RCC 7860 (cell line): ENCODE results near the gene PRR30.

Source experiments
- DNase-seq: peaks from one replicate; pipeline ENCODE4 v3.0.0-alpha.2; 2015; ENCODE audit warnings: low spot score
- FAIRE-seq: peaks from 2 replicates; lab custom pipeline; 2012; peaks lifted over from hg19 to GRCh38; lab: Jason Lieb, UNC

Gene PRR30

DNA sequence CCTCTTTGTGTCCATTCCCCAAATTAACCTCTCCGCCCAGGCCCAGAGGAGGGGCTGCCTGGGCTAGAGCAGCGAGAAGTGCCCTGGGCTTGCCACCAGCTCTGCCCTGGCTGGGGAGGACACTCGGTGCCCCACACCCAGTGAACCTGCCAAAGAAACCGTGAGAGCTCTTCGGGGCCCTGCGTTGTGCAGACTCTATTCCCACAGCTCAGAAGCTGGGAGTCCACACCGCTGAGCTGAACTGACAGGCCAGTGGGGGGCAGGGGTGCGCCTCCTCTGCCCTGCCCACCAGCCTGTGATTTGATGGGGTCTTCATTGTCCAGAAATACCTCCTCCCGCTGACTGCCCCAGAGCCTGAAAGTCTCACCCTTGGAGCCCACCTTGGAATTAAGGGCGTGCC lies 39.2 kb downstream of the PRR30 start:
- DNase-seq (no peak), FAIRE-seq (no peak)

- no peak for FAIRE-seq
- no peak for DNase-seq
Observed at GRCh38 chr2:27099334-27099955, 39.8 kb downstream of the PRR30 start.

DNA sequence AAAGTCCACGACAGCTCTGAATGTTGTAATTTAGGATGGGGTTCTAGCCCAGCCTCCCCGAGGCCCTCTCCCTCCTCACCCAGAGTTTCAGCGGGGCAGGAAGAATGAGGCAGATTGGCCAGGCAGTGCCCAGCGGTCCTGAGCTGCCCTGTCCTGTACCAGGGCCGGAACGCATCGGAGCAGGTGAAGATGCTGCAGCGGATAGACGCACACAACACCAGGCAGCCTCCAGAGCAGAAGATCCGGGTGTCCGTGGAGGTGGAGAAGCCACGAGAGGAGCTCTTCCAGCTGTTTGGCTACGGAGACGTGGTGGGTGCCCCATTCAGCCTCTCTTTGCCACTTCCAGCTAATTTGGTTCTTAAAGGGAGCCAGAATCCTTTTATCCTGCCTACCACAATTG lies 41.9 kb downstream of the PRR30 start:
- FAIRE-seq (no peak), DNase-seq (no peak)

DNA sequence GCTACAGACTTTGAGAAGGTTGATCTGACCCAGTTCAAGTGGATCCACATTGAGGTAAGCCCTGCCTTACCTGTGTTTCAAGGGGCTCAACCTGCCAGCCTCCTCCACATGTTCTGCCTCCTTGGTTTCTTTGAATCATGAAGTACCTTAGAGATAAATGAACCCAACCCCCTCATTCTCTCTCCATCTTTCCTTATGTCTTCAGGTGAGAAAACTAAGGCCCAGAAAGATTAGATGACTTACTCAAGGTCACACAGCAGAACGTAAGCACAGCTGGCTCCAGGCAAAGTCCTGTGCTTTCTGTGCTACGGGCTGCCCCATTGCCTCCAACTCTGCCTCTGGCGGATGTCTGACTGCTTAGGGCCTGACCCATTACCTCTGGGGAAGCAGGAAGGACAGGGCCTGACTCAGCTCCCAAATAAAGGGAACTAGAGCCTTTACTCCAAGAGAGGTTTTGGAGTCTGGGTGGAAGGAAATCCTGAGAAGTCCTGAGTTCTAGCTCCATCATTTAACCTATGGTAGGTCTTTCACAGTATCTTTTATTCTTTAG lies 42.4 kb downstream of the PRR30 start:
- DNase-seq: no peak
- no peak for FAIRE-seq

DNA sequence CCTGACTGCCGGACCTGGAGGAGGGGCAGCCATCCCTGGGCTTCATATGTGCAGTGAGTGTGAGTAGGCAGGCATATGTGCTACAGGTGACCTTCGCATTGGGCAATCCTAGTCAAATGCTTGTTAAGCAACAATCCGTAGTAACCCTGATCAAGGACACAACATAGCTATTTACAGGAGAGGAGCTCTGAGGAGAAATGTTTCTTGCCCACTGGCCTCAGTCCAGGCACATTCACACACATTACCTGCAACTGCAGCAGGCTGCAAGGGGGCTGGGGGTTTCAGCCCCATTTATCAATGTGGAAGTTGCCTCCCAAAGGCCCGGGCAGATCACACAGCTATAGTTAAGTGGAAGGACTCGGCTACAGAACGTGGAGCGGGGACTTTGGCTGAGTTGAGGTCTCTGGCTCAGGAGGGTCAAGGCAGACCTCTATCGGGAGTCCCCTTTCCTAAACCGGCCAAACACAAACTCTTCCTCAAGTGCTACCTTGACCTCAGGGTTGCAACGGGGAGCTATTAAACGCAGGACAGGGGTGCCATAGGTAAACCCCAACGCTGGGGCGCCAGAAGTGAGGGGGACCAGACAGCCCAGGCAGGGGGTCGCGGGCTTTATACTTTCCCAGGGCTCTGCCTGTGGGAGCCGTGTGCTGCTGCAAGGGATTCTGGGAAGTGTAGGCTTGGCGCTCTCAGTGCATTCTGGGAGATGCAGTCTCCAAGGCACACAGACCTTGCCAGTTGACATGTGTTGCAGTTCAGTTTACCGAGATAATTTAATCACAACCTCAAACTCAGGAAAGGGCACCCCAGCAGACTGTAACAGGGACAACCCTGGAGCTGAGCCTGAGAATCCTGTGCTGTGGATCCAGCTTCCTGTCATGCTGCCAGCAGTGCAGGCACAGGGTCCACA lies 43.2 kb downstream of the PRR30 start:
- no peak for DNase-seq
- FAIRE-seq: no peak

GRCh38 chr2:27095427-27095744 lies 43.8 kb downstream of the PRR30 start:
- FAIRE-seq: no peak
- no peak for DNase-seq

GRCh38 chr2:27094353-27094984 lies 44.7 kb downstream of the PRR30 start:
- DNase-seq (no peak), FAIRE-seq (no peak)

DNA sequence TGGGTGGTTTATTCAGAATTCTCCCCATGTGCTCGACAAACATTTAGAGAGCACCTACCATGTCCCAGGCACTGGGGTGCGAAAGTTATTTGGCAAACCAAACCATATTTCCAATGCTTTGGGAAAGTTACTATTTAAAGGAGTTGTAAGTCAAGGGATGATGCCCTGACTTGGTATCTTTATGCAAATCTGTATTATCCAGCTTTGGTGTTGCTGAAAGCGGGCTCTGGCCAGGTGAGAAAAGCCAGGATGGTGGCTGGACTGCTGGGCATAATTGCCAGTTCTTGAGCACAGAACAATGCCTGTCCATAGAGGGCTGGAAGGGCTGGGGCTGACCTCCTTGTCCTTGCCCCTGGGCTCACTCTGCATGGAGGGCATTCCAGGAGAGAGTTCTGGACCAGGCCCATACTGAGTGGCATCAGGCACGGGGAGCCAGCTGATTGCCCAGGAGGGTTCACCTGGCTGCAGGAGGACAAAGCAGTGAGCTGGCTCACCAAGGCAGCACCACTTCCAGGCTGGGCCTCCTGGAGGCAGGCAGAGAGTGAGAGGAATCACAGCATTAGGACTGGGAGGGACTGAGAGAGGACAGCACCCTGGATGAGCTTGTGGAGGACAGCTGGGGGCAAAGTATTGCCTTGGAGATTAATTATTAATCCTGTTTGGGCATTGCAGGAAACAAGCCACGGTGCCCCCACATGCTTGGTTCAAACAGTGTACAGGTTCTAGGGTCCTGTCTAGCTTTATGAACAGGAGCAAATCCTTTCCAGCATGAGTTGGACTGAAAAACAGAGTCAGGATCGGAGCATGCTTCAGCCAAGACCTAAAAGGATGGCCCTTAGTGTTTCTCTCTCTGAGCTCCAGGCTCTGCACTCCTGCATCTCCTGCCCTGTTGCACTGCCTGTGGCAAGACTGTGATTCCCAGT lies 45.5 kb downstream of the PRR30 start:
- DNase-seq (no peak), FAIRE-seq (no peak)

DNA sequence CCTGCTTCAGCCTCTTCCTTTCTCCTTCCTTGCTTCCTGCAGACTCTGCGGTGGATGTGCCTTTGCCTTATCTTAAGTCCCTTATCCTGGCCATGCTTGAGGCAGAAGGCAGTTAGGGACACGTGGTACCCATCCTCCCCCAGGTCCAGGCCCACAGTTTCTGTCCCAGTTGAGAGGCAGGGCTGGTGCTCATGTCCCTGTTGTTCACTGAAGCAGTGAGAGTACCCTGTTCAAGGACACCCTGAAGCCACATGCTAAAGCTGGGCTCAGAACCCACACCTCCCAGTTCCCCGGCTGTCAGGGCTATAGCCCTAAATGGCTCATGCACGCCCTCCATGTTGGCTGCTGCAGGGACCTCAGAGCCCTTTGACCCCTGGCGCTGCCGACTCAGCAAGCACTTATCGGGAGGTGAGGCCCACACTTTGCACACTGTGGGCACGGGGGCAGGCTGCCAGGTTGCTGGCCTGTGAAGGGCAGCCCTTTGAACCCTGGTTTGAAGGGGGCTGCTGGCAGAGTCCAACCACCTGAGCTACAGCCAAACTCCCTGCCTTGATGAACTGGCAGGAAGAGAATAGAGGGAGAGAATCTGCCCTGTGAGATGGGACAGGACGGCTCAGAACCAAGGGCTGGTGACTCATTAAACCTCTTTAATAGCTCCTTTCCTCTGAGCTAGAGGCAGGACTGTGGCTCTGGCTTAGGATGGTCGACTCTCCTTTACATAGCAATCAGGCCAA lies 46.3 kb downstream of the PRR30 start:
- peak; percentile 55 for FAIRE-seq

GRCh38 chr2:27091746-27092695 lies 47.2 kb downstream of the PRR30 start:
- no peak for DNase-seq
- FAIRE-seq: no peak

More for the DNA sequence above, 46.3 kb downstream of the PRR30 start:
- peak; percentile 52 for DNase-seq

DNA sequence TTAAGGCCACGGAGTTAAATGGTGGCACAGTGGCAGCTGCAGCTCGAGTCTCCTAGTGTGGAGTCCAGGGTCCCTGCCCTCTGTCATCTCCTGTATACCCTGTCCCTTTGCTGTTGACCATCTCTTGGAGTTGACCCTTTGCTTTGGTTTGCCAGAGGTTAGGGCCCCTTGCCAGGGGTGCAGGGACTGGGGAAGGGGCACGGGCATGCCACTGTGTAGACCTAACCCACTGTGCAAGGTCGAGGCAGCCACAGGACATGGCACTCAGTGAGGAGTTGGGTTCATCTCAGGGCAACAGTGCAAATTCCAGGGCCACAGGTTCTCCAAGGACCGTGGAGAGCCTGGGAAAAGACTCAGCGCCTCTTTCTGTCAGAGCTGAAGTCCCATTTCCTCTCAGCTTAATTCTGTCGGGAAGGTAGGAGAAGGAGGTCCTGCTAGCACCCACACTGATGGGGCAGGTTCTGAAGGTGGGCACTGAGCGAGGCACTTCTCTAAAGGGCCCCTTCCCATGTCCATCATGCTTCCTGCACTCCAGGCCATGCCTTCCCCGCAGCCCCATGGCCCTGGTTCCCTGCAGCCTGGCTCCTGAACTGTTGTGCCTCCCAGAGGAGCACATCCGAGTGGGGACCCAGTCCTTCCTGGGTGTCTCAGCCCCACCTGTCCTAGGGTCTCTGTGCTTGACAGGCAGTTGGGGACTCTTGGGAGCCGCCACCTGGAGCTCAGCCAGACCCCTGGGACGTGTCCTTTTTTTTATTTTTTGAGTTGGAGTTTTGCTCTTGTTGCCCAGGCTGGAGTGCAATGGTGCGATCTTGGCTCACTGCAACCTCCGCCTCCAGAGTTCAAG lies 49.9 kb downstream of the PRR30 start:
- FAIRE-seq (no peak), DNase-seq (no peak)

- FAIRE-seq: no peak
Observed at GRCh38 chr2:27088634-27089033, 50.6 kb downstream of the PRR30 start.

DNA sequence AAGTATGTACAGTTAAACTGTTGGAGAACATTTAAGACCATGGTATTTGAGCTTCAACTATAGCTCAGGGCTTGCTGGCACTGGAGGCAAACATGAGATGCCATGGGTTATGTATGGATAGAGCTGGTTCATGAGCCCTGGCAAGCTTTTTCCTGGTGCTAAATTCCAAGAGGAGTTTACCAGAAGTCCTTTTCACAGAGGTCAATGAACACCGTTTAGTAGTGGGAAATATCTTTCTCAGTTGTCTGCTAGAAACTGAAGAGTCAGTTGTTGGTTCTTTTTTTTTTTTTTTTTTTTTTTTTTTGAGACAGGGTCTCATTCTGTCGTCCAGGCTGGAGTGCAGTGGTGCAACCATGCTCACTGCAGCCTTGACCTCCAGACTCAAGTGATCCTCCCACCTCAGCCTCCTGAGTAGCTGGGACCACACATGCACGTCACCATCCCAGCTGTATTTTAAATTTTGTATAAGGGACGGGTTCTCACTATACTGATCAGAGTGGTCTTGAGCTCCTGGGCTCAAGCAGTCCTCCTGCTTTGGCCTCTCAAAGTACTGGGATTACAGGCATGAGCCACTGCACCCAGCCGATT lies 51.3 kb downstream of the PRR30 start:
- no peak for FAIRE-seq
- DNase-seq: no peak

More at GRCh38 chr2:27088634-27089033, 50.6 kb downstream of the PRR30 start:
- DNase-seq: no peak
